NCI-H510A (cell line): Measurements from ENCODE around the gene NKAIN2.
A peak's percentile ranks its signal among the peaks of the same experiment; 100 is the strongest.
"Not testable (repeated sequence)": the region's sequence is repeated elsewhere in the genome, so short reads cannot be mapped to it uniquely, and the experiment has no call there.

Experiments
- DNase-seq: peaks from one replicate; lab custom pipeline; 2025; lab: John Stamatoyannopoulos, UW

Gene NKAIN2

GRCh38 chr6:124334359-124334758 is 530.7 kb downstream of the NKAIN2 start:
- no peak for DNase-seq

DNA sequence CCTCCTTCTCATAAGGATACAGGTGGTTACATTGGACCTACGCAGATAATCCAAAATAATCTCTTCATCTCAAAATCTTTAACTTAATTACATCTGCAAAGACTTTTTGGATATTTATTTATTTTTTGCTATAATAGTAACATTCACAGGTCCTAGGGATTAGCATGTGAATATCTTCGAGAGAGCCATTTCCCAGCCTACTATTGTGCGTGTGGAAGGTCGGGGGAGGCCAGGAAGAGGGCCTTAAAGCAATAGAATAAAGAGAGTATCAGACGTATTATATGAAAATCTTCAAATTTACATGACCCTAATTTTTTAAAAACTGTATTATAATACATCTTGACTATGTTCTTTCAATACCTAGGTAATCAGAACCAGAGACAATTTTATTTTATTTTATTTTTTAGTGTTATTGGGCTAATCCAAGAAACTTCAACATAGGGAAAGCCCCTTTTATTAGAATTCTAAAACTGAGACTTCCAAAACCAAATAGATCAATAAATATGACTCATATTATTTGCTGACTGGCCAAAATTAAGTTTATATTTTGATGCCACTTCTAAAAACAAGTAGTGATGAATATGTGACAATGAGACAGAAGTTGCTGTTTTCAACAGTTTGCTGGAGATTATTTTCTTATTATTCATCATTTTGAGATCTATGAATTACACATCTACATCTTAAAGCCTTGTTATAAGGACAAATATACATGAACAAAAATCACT is 536.1 kb downstream of the NKAIN2 start:
- no peak for DNase-seq

DNA sequence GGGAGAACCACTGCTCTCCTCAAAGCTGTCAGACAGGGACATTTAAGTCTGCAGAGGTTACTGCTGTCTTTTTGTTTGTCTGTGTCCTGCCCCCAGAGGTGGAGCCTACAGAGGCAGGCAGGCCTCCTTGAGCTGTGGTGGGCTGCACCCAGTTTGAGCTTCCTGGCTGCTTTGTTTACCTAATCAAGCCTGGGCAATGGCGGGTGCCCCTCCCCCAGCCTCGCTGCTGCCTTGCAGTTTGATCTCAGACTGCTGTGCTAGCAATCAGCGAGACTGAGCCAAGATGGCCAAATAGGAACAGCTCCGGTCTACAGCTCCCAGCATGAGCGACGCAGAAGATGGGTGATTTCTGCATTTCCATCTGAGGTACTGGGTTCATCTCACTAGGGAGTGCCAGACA is 544.7 kb downstream of the NKAIN2 start:
- not testable (repeated sequence) for DNase-seq

GRCh38 chr6:124355146-124355545 is 551.5 kb downstream of the NKAIN2 start:
- no peak for DNase-seq

DNA sequence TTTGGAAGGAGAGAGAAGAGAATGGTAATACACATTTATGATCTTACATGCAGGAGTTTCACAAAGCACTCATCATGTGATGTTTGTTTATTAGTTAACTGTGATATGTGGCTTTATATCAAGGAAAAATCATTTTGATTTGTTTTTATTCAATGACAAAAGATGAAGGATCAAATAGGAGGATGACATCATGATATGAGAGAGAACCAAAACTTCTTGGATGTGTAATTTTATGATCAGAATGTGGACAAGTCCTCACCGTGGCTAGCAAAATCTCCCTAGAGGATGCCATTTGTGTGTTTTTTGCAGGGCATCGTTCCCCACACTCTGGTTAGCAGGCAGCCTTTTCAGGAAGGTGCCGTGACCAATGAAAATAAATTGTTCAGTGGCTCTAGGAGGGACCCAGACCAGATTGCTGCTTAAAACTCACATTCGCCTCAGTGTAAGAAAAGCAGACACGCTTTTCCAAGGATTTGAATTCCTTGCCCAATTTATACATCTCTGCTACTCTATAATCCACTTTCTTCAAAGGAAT is 552.7 kb downstream of the NKAIN2 start:
- DNase-seq, result no peak

DNA sequence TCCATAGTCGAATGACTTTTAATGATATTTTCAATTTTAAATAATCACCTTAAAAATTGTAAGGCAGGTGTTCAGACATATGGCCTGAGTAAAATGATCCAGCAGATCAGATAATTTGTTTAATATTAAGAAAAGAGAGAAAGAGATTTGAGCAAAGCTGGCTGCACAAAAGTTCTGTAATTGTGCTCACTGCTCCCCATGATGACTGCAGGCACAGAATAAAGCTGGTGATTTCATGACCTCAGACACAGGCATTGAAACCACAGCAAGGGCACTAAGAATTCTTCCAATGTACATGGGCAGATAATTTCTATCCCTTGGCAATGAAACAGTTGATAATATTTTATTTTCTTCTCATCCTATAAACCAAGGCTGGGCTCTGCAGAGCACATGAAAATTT is 553.1 kb downstream of the NKAIN2 start:
- no peak for DNase-seq

- DNase-seq, result no peak
Observed at GRCh38 chr6:124368131-124368530, 564.5 kb downstream of the NKAIN2 start.

DNA sequence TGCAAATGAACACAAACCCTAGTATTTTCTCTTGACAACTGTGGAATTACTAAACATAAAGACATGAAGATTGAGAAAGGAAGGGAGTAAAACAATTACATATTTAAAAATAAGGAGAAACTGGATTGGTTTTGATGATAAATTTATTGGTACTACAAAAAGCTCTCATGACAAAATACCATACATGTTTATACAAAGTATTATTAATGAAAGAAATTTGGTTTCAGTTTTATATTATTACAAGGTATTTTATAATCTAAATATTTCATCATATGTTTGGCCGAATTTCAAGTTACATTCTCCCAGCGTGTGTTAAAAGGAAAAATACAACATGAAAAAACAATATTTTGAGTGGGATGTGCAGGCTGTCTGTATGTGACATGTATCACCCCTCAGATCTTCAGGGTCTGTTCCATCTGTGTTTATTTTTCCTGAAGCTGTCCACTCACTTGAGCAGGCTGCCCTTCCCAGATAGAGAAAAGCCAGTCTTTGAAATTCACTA is 568.4 kb downstream of the NKAIN2 start:
- no peak for DNase-seq

- no peak for DNase-seq
Observed at GRCh38 chr6:124373386-124373785, 569.7 kb downstream of the NKAIN2 start.

DNA sequence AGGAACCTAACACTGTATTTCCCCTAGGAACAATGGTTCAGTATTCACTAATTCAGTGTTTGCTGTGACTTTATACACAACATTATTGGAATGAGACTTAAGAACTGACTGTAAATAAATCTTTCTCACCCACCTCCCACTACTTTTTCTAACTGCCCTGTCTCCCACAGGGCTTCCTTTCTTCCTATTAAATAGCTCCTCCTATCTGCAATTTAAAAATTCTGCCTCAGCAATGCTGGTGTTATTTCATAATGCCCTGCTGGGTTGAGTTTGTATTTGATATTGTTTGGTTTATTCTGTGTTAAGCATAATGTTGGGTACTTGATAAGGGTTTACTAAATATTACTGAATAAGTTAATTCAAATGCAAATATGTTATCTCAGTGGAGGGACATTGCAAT is 585.5 kb downstream of the NKAIN2 start:
- DNase-seq, result no peak

DNA sequence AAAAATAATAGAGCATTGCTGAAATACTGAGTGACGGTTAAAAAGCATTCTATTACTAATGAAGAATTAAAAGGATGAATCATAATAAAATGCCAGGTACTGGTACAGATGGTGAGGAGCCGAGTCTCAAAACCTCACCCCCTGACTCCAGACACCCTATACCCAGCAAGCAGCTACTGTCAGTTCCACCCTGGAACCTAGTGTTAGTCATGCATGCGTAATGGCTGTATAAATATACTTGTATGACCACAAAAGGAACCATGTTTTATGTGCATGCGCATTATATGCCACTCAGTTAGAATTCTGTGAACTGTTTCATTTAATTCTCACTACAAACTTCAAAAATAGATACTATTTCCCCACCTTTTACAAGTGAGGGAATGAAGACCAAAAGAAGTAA is 589.9 kb downstream of the NKAIN2 start:
- DNase-seq, result no peak

DNA sequence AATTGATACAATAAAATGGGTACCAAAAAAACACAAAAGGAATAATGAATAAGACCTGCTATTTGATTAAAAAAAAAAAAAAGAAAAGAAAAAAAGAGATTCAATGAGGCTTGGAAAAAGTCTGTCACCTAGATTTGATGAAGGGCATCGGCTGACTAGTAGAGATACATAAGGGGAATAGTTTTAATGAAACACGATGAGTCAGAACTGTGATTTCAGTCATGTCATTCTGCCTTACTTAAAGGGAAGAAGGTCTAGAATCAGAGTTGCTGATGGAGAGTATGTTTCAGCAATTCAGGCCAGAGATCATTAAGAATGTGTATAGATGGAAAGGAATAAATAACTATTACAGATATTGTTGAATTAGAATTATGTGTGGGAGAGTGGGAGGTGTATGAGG is 592.7 kb downstream of the NKAIN2 start:
- DNase-seq, result no peak

DNA sequence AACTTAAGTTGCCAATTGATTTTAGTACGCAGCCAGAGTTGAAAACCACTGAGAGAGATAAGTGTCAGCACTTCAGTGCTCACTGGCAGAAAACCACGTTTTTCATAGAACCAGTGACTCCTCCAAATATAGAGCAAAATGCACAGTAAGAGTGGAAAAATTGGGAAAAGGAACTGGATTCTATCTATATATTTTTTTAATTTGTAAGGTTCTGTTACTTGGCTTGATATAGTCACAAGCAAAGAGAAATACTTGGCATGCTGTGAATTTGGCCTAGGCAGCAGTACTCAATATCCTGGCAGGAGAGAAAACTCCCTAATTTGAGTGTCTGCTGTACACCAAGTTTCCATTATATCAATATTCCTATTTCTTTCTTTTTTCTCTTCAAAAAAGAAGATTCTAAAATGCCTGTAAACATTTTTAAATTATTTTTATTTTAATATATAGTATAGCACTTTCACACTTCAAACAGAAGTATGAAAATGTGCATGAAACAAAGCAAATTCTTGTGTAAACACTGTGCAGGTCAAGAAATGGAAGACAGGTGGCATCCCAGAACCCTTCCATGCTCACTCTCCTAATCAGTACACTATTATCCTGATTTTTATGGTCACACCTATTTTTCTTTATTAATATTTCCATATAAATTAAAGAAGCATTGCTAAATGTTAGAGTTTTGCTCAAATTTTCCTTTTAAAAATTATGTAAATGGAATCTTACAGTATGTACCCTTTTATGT is 596.8 kb downstream of the NKAIN2 start:
- no peak for DNase-seq

DNA sequence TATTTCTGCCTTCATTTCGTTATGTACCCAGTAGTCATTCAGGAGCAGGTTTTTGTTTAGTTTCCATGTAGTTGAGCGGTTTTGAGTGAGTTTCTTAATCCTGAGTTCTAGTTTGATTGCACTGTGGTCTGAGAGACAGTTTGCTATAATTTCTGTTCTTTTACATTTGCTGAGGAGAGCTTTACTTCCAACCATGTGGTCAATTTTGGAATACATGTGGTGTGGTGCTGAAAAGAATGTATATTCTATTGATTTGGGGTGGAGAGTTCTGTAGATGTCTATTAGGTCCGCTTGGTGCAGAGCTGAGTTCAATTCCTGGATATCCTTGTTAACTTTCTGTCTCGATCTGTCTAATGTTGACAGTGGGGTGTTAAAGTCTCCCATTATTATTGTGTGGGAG is 606.8 kb downstream of the NKAIN2 start:
- DNase-seq, result not testable (repeated sequence)

GRCh38 chr6:124412657-124413056 is 609.0 kb downstream of the NKAIN2 start:
- not testable (repeated sequence) for DNase-seq

GRCh38 chr6:124420116-124420840 is 616.6 kb downstream of the NKAIN2 start:
- no peak for DNase-seq

DNA sequence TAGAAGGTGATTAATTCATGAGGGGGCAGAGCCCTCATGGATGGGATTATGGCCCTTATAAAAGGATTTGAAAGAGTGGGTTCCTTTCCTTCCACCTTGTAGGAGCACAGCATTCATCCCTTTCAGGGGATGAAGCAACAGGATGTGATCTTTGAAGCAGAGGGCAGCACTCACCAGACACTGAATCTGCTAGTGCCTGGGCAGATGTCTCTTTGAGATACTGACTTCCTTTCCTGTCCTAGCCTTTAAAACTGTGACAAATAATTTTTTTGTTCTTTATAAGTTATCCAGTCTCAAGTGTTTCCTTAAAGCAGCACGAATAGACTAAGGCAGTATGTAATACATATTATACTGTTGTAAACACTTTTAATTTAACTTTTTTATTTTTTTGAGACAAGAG is 620.0 kb downstream of the NKAIN2 start:
- no peak for DNase-seq

DNA sequence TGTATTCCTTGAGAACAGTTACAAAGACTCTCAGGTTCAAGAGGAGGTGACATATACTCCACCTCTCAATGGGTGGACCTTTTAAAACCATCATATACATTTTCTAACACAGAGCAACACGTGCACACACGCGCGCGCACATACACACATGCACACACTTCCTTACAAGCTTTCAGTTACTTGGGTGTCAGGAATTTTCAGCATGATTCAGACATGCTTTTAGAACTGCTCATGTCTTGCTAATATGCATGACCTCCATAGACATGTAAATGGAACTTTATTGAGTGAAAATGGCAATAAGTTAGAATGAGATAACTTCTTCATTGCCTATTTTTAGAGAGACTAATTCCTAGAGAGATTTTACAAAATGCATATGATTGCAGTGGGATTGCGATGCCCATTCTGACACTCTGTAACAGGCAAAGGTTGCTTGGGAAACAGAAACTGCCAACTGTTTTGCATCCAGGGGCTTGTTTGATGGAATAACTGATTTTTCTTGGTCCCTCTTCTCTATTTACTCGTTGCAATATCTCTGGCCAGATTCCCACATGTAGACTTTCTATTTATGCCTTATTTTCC is 627.2 kb downstream of the NKAIN2 start:
- no peak for DNase-seq

GRCh38 chr6:124432620-124433019 is 629.0 kb downstream of the NKAIN2 start:
- no peak for DNase-seq

- DNase-seq, result peak; percentile 53
Observed at GRCh38 chr6:124433387-124434160, 629.9 kb downstream of the NKAIN2 start.

DNA sequence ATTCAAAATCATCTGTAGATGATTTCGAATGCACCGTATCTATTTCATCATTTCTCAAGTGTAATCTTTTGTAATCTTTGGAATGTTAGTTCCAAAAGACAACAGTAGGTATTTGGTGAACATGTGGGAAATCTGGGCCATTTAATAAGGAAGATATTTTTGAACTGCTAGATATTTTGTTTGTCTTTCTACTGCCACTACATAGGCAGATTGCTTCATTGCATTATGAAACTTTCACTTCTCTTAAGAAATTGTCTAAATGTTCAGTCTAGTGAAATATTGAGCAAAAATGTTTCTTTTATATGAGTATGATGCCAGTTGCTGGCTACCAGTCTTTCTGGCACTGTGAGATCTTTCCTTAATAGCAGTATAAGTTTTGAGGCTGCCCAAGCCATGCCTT is 630.8 kb downstream of the NKAIN2 start:
- no peak for DNase-seq
